ENCODE results near the gene CWC27. TPM values are rescaled to one million over a fixed set of nuclear protein-coding genes. Genes with fewer than 3 reads are reported as not detected.
"Not testable (repeated sequence)": the region's sequence is repeated elsewhere in the genome, so short reads cannot be mapped to it uniquely, and the experiment has no call there.

CWC27 gene
- total RNA-seq, 2 donors from 2014 or later = 9.1 to 12.1 TPM

- no peak for DNase-seq (ENCODE audit: low spot score)
- no peaks in the 10 kb centered on the region for H3K4me1 ChIP-seq
- no peaks in the 10 kb centered on the region for H3K36me3 ChIP-seq
- TF ChIP-seq CTCF (IDR thresholded peaks at IDR 0.05) = no peak
- H3K4me3 ChIP-seq = no peak overlapping the region
- H3K27me3 ChIP-seq = no peaks in the 10 kb centered on the region
- H3K9me3 ChIP-seq = no peaks in the 10 kb centered on the region
- H3K27ac ChIP-seq = no peak overlapping the region
Measured at GRCh38 chr5:64895748-64896147, 127.0 kb downstream of the CWC27 start.

- H3K27ac ChIP-seq = no peak overlapping the region
- no peak for TF ChIP-seq CTCF (IDR thresholded peaks at IDR 0.05)
- no peaks in the 10 kb centered on the region for H3K36me3 ChIP-seq
- no peaks in the 10 kb centered on the region for H3K27me3 ChIP-seq
- no peaks in the 10 kb centered on the region for H3K4me1 ChIP-seq
- DNase-seq (ENCODE audit: low spot score) = no peak
- no peaks in the 10 kb centered on the region for H3K9me3 ChIP-seq
- H3K4me3 ChIP-seq = no peak overlapping the region
Measured at GRCh38 chr5:64899838-64900237, 131.1 kb downstream of the CWC27 start.

GRCh38 chr5:64900618-64901017 is 131.9 kb downstream of the CWC27 start:
- DNase-seq (ENCODE audit: low spot score) = no peak

DNA sequence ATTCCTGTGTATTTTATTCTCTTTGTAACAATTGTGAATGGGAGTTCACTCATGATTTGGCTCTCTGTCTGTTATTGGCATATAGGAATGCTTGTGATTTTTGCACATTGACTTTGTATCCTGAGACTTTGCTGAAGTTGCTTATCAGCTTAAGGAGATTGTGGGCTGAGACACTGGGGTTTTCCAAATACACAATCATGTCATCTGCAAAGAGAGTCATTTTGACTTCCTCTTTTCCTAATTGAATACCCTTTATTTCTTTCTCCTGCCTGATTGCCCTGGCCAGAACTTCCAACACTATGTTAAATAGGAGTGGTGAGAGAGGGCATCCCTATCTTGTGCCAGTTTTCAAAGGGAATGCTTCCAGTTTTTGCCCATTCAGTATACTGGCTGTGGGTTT is 138.7 kb downstream of the CWC27 start:
- not testable (repeated sequence) for H3K4me3 ChIP-seq; H3K9me3 ChIP-seq; H3K36me3 ChIP-seq; H3K4me1 ChIP-seq; H3K27me3 ChIP-seq; H3K27ac ChIP-seq; DNase-seq (ENCODE audit: low spot score)

More at GRCh38 chr5:64900618-64901017, 131.9 kb downstream of the CWC27 start:
- Histone ChIP-seq H3K4me1 (no peaks in the 10 kb centered on the region), H3K36me3 (no peaks in the 10 kb centered on the region), H3K27me3 (no peaks in the 10 kb centered on the region), H3K4me3 (no peak overlapping the region), H3K27ac (no peak overlapping the region), H3K9me3 (no peaks in the 10 kb centered on the region)
- no peak for TF ChIP-seq CTCF (IDR thresholded peaks at IDR 0.05)

GRCh38 chr5:64914396-64914795 is 145.7 kb downstream of the CWC27 start:
- H3K4me3 ChIP-seq = no peak overlapping the region
- no peak for DNase-seq (ENCODE audit: low spot score)
- H3K27me3 ChIP-seq = no peaks in the 10 kb centered on the region
- H3K36me3 ChIP-seq = no peaks in the 10 kb centered on the region
- no peaks in the 10 kb centered on the region for H3K4me1 ChIP-seq
- TF ChIP-seq CTCF (IDR thresholded peaks at IDR 0.05) = no peak
- no peak overlapping the region for H3K27ac ChIP-seq
- H3K9me3 ChIP-seq = peaks cover 0 to under 1% of the 10 kb centered on the region in 2 donors

- peaks cover 0 to 26% of the 10 kb centered on the region in 2 donors for H3K9me3 ChIP-seq
- no peak for TF ChIP-seq CTCF (IDR thresholded peaks at IDR 0.05)
Measured at GRCh38 chr5:64918083-64918482, 149.4 kb downstream of the CWC27 start.

More at GRCh38 chr5:64918083-64918482, 149.4 kb downstream of the CWC27 start:
- Histone ChIP-seq H3K4me3 (no peak overlapping the region), H3K27me3 (no peaks in the 10 kb centered on the region), H3K36me3 (no peaks in the 10 kb centered on the region), H3K27ac (no peak overlapping the region), H3K4me1 (no peaks in the 10 kb centered on the region)
- no peak for DNase-seq (ENCODE audit: low spot score)

Measured in right atrium auricular region (tissue), 2 donors.